Adrenal gland (tissue), 12 donors: ENCODE results near the gene TFG. TPM values are rescaled to one million over a fixed set of nuclear protein-coding genes. Genes with fewer than 3 reads are reported as not detected.

Experiments used
- DNase-seq, 7 donors: peaks; one replicate each; pipeline ENCODE4 v3.0.0-alpha.2; 2019 to 2020
- H3K27ac ChIP-seq, 5 donors: fragments of 200-600 bp; sonication (generic) in 4 of 5; 1 replicate in 3 of 5; 2 replicates in 2 of 5; pipeline versions ENCODE4 v1.5.1 to v1.8.0; 2016 to 2020; ENCODE audit warnings: mild to moderate bottlenecking in 1 of 5
- H3K27me3 ChIP-seq: fragments of 200-600 bp; 2 replicates; pipeline ENCODE4 v1.8.0; 2021
- H3K36me3 ChIP-seq, 2 donors: fragments of 200-600 bp; replicated peaks in 1 of 2; 1 replicate in 1 of 2; 2 replicates in 1 of 2; pipeline versions ENCODE4 v1.5.1 to v1.8.0; 2018 to 2022
- H3K4me1 ChIP-seq, 2 donors: fragments of 200-600 bp; replicated peaks in 1 of 2; 1 replicate in 1 of 2; 2 replicates in 1 of 2; pipeline versions ENCODE4 v1.5.1 to v1.8.0; 2018 to 2021
- H3K4me3 ChIP-seq, 4 donors: fragments of 200-600 bp; sonication (generic) in 3 of 4; one replicate each; pipeline ENCODE4 v1.5.1; 2016 to 2018
- H3K9me3 ChIP-seq, 3 donors: fragments of 200-600 bp; sonication (generic) in 1 of 3; replicated peaks in 1 of 3; 1 replicate in 2 of 3; 2 replicates in 1 of 3; pipeline versions ENCODE4 v1.5.1 to v1.8.0; 2016 to 2021
- POLR2A ChIP-seq, 2 donors: fragments of 450-650 bp; IDR thresholded peaks; one replicate each; pipeline ENCODE4 v1.6.1; 2017; ENCODE audit warnings: antibody characterized with exemption in 2 of 2, mild to moderate bottlenecking in 2 of 2, moderate library complexity in 1 of 2
- WGBS, 4 donors: extraction: QIAGEN DNeasy Blood & Tissue Kit in 2 of 4; methylation state at CpG; one replicate each; pipeline versions ENCODE4 v1.1.5 to v1.1.7; 2013 to 2017; 5-methylcytosine and 5-hydroxymethylcytosine counted together
- intact Hi-C, 2 donors: fragments of 100-400 bp; cut with DNase I; formaldehyde crosslinking; loops; one replicate each; pipeline versions ENCODE4 v1.14.1 to v1.15.0; 2022 to 2023
- polyA plus RNA-seq, 3 donors: library from polyadenylated mRNA; stranded (reverse); fragments of 200-250 nt in 2 of 3; fragments of 350-450 nt in 1 of 3; fragmentation: Illumina TruSeq in 1 of 3; extraction: RNeasy Lipid Tissue Mini Kit (QIAGEN cat#74804) in 1 of 3; gene quantifications; one replicate each; pipeline ENCODE4 v1.2.3, GENCODE V29; 2013 to 2014
- total RNA-seq, 9 donors: library from RNA; depleted of rRNA in 4 of 9; stranded (reverse); fragments of >200 nt in 4 of 9; fragments of 120-200 nt in 1 of 9; fragmentation: NEBNext Ultra II Directional in 1 of 9; extraction: Animal tissue kit (Norgen Biotek cat#: 25700) in 1 of 9; gene quantifications; one replicate each; pipeline versions ENCODE4 v1.1.0 to v1.2.4, GENCODE V29; 2013 to 2023
- TF ChIP-seq, protein P1 (sequence below), 6 experiments: fragments of 450-650 bp in 4 of 6; fragments of 200-600 bp in 2 of 6; sonication (generic) in 1 of 6; IDR thresholded peaks; 1 replicate in 5 of 6; 2 replicates in 1 of 6; pipeline versions ENCODE4 v1.5.1 to v1.8.0; 2016 to 2021; ENCODE audit warnings: antibody characterized with exemption in 6 of 6, mild to moderate bottlenecking in 2 of 6, moderate library complexity in 1 of 6
- donor health status: healthy with polysubstance abuse.
- donor health status: Bipolar disorder and iron deficiency.
- donor health status: DM: yes; HTN: yes; CAD: no.
- donor health status: DM: no; HTN: no; CAD: no.
- donor health status: DM: no; HTN: no; CAD: no.
- donor health status: DM: yes; HTN: yes; CAD: no.

The TFG gene
- total and polyA plus RNA-seq, 12 donors = 51.1 to 268 (median 81.3) TPM

DNA sequence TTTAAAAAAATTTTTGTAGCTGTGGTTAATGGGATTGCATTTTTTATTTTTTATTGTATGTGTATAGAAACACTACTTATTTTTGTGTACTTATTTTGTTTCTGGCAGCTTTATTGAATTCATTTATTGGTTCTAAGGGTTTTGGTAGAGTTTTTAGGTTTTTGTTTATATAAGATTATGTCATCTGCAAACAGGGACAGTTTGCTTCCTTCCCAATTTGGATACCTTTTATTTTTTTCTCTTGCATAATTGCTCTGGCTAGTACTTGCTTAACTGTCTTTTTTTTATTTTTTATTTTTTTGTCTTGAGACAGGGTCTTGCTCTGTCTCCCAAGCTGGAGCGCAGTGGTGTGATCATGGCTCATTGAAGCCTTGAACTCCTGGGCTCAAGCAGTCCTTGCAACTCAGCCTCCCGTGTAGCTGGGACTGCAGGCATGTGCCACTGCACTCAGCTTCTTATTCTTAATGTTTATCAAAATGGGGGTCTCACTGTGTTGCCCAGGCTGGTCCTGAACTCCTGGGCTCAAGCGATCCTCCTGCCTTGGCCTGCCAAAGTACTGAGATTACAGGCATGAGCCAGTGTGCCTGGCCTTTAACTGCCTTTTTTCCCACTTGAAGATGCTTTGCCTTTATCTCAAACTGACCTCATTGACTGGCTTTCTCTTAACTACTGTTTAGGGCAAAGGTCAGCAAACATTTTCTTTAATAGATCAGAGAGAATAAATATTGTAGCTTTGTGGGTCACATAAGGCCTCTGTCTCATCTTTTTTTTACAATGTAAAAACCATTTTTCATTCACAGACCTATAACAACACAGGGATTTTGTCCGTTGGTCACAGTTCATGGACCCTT is 8.6 kb downstream of the TFG start:
- H3K4me3 ChIP-seq = no peak overlapping the region
- H3K36me3 ChIP-seq = peaks cover 0 to 30% of the 10 kb centered on the region in 2 donors
- TF ChIP-seq, protein P1, sequence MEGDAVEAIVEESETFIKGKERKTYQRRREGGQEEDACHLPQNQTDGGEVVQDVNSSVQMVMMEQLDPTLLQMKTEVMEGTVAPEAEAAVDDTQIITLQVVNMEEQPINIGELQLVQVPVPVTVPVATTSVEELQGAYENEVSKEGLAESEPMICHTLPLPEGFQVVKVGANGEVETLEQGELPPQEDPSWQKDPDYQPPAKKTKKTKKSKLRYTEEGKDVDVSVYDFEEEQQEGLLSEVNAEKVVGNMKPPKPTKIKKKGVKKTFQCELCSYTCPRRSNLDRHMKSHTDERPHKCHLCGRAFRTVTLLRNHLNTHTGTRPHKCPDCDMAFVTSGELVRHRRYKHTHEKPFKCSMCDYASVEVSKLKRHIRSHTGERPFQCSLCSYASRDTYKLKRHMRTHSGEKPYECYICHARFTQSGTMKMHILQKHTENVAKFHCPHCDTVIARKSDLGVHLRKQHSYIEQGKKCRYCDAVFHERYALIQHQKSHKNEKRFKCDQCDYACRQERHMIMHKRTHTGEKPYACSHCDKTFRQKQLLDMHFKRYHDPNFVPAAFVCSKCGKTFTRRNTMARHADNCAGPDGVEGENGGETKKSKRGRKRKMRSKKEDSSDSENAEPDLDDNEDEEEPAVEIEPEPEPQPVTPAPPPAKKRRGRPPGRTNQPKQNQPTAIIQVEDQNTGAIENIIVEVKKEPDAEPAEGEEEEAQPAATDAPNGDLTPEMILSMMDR (IDR thresholded peaks at IDR 0.05) = no peak
- no peak for TF ChIP-seq POLR2A (IDR thresholded peaks at IDR 0.05)
- intact Hi-C loops = no loop called here
- 74 to 79% (median 78%) methylated on average over 4 of the region's 4 CpGs for WGBS, 4 donors
- DNase-seq = no peak
- H3K27ac ChIP-seq = no peak overlapping the region
- H3K4me1 ChIP-seq = peaks cover 0 to 28% of the 10 kb centered on the region in 2 donors
- H3K27me3 ChIP-seq = no peaks in the 10 kb centered on the region
- no peaks in the 10 kb centered on the region for H3K9me3 ChIP-seq

DNA sequence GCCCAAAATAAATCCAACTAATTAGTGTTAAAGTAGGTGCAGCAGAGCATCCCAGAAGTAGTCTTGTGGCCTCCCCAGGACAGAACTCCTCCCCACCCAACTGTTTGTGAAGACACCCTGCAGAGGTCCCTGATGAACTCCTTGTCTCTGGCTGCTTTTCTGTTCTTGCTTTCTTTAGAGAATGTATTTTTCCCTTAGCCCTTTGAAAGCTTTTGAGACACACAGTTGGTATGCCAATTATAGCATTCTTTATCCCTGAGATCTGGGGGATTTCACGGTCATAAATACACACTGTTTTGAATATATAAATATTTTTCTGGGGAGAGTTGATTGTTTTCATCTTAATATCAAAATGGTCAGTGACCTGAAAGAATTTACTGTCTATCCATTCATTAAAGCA is 9.8 kb downstream of the TFG start:
- peaks cover 0 to 26% of the 10 kb centered on the region in 2 donors for H3K4me1 ChIP-seq
- H3K9me3 ChIP-seq = no peaks in the 10 kb centered on the region
- peaks cover 0 to 28% of the 10 kb centered on the region in 2 donors for H3K36me3 ChIP-seq
- no peaks in the 10 kb centered on the region for H3K27me3 ChIP-seq
- no peak for DNase-seq
- no peak overlapping the region for H3K27ac ChIP-seq
- 34 to 57% (median 45%) methylated on average over 1 of the region's 1 CpG for WGBS, 4 donors
- no peak overlapping the region for H3K4me3 ChIP-seq
- TF ChIP-seq POLR2A (IDR thresholded peaks at IDR 0.05) = no peak
- TF ChIP-seq, protein P1 (IDR thresholded peaks at IDR 0.05) = no peak
- intact Hi-C loops = no loop called here

DNA sequence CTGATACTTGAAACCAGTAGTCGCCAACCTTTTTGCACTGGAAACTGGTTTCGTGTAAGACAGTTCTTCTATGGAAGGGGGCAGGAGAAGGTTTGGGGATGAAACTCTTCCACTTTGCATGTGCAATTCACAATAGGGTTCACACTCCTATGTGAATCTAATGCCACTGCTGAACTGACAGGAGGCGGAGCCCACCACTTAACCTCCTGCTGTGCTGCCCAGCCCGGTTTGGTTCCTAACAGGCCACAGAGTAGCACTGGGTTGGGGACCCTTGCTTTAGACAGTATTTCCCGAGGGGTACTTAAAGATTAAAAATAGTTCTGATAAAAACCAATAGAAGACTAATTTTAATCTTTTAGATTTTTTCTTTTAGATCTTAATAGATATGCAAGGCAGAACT is 11.1 kb downstream of the TFG start:
- WGBS, 4 donors = 83 to 86% (median 84%) methylated on average over 4 to 5 of the region's 5 CpGs
- TF ChIP-seq POLR2A (IDR thresholded peaks at IDR 0.05) = no peak
- Histone ChIP-seq H3K36me3 (peaks cover 0 to 22% of the 10 kb centered on the region in 2 donors), H3K27me3 (no peaks in the 10 kb centered on the region), H3K27ac (no peak overlapping the region), H3K4me1 (peaks cover 0 to 15% of the 10 kb centered on the region in 2 donors), H3K9me3 (no peaks in the 10 kb centered on the region), H3K4me3 (no peak overlapping the region)
- DNase-seq = no peak
- intact Hi-C loops = no loop called here

DNA sequence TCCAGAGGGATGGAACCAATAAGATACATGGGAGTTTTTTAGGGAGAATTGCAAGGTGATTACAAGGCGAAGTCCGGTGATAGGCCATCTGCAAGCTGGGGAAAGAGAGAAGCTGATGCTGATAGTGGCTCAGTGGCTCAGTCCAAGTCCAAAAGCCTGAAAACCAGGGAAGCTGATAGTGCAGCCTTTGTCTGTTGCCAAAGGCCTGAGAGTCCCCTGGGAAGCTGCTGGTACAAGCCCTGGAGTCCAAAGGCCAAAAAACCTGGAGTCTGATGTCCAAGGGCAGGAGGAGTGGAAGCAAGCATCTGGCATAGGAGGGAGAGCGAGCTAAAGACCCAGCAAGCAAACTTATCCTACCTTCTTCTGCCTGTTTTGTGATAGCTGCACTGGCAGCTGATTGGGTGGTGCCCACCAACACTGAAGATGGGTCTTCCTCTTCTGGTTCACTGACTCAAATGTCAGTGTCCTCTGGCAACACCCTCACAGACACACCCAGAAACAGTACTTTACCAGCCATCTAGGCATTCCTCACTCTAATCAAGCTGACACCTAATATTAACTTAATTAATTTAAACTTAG is 16.7 kb downstream of the TFG start:
- peaks cover 0 to 41% of the 10 kb centered on the region in 2 donors for H3K36me3 ChIP-seq
- no peaks in the 10 kb centered on the region for H3K27me3 ChIP-seq
- no peak overlapping the region for H3K27ac ChIP-seq
- intact Hi-C loops = no loop called here
- no peaks in the 10 kb centered on the region for H3K4me1 ChIP-seq
- TF ChIP-seq, protein P1 (IDR thresholded peaks at IDR 0.05) = no peak
- no peak for TF ChIP-seq POLR2A (IDR thresholded peaks at IDR 0.05)
- WGBS, 4 donors = 96 to 99% (median 97%) methylated on average over 3 of the region's 3 CpGs
- DNase-seq = no peak
- H3K4me3 ChIP-seq = no peak overlapping the region
- no peaks in the 10 kb centered on the region for H3K9me3 ChIP-seq
